HepG2 (cell line): ENCODE data around the gene SMARCB1. TPM values are rescaled to one million over a fixed set of nuclear protein-coding genes. Genes with fewer than 3 reads are reported as not detected.
A peak's percentile ranks its signal among the peaks of the same experiment; 100 is the strongest.

Experiments
- ATF7 ChIP-seq, 2 experiments: fragments of 450-650 bp in 1 of 2; sonication (generic) in 1 of 2; formaldehyde crosslinking in 1 of 2; IDR thresholded peaks; 2 replicates each; pipeline versions ENCODE4 v1.4.0 to v1.6.1; 2016 to 2020; ENCODE audit warnings: antibody characterized with exemption in 1 of 2, mild to moderate bottlenecking in 1 of 2, missing genetic modification reagents in 1 of 2
- CCDC6 ChIP-seq: sonication (generic); formaldehyde crosslinking; IDR thresholded peaks from 2 replicates; pipeline ENCODE4 v1.8.1; 2022; ENCODE audit warnings: mild to moderate bottlenecking, missing genetic modification reagents, moderate library complexity
- DBP ChIP-seq: sonication (generic); formaldehyde crosslinking; IDR thresholded peaks from 2 replicates; pipeline ENCODE4 v1.4.0; 2020; ENCODE audit warnings: missing genetic modification reagents; ENCODE audit errors: not compliant biosample characterization
- ELF3 ChIP-seq: IDR thresholded peaks from 2 replicates; pipeline ENCODE4 v1.6.1; 2016; ENCODE audit warnings: missing genetic modification reagents, missing compliant biosample characterization
- ESRRA ChIP-seq: sonication (generic); formaldehyde crosslinking; IDR thresholded peaks from 2 replicates; pipeline ENCODE4 v1.5.1; 2020; ENCODE audit warnings: mild to moderate bottlenecking, low read depth, missing genetic modification reagents
- FOXA3 ChIP-seq: IDR thresholded peaks from 2 replicates; pipeline ENCODE4 v1.6.1; 2016; ENCODE audit warnings: missing genetic modification reagents, missing compliant biosample characterization
- GTF2F1 ChIP-seq: fragments of 150-350 bp; IDR thresholded peaks from 2 replicates; pipeline ENCODE4 v1.6.1; 2014; ENCODE audit warnings: low read length
- LCORL ChIP-seq, 2 experiments: fragments of 450-650 bp in 1 of 2; sonication (generic) in 1 of 2; formaldehyde crosslinking in 1 of 2; IDR thresholded peaks; 2 replicates each; pipeline versions ENCODE4 v1.5.0 to v1.6.1; 2017 to 2020; ENCODE audit warnings: antibody characterized with exemption in 1 of 2, missing genetic modification reagents in 1 of 2
- REPIN1 ChIP-seq: sonication (generic); formaldehyde crosslinking; IDR thresholded peaks from 2 replicates; pipeline ENCODE4 v1.8.0; 2022; ENCODE audit warnings: missing genetic modification reagents, low read depth, mild to moderate bottlenecking, borderline replicate concordance
- ZBTB8A ChIP-seq: sonication (generic); formaldehyde crosslinking; IDR thresholded peaks from 2 replicates; pipeline ENCODE4 v1.4.0; 2020; ENCODE audit warnings: mild to moderate bottlenecking, low read depth, missing genetic modification reagents, borderline replicate concordance
- ZEB1 ChIP-seq: IDR thresholded peaks from 2 replicates; pipeline ENCODE4 v1.6.1; 2012; ENCODE audit warnings: mild to moderate bottlenecking, low read depth, inconsistent platforms; ENCODE audit not compliant: insufficient replicate concordance
- ZFYVE20 ChIP-seq: sonication (generic); formaldehyde crosslinking; IDR thresholded peaks from 2 replicates; pipeline ENCODE4 v1.8.0; 2023; ENCODE audit warnings: low read depth, mild to moderate bottlenecking, moderate library complexity, missing genetic modification reagents, borderline replicate concordance
- ZNF234 ChIP-seq: sonication (generic); formaldehyde crosslinking; conservative IDR thresholded peaks from 2 replicates; pipeline ENCODE4 v1.5.1; 2020; ENCODE audit warnings: mild to moderate bottlenecking, missing genetic modification reagents
- ZNF451 ChIP-seq: sonication (generic); formaldehyde crosslinking; IDR thresholded peaks from 2 replicates; pipeline ENCODE4 v1.5.0; 2020; ENCODE audit warnings: mild to moderate bottlenecking, missing genetic modification reagents
- ZNF577 ChIP-seq: sonication (generic); formaldehyde crosslinking; IDR thresholded peaks from 2 replicates; pipeline ENCODE4 v1.4.0; 2020; ENCODE audit warnings: mild to moderate bottlenecking, low read depth, missing genetic modification reagents, borderline replicate concordance
- ZNF652 ChIP-seq: IDR thresholded peaks from 2 replicates; pipeline ENCODE4 v1.6.1; 2016; ENCODE audit warnings: low read depth, borderline replicate concordance
- ZNF672 ChIP-seq: sonication (generic); formaldehyde crosslinking; IDR thresholded peaks from 2 replicates; pipeline ENCODE4 v1.8.1; 2022; ENCODE audit warnings: missing genetic modification reagents
- polyA plus RNA-seq, 8 experiments: library from polyadenylated mRNA; depleted of rRNA in 3 of 8; stranded (reverse) in 7 of 8; unstranded in 1 of 8; fragments of >200 nt; fragmentation: Illumina TruSeq in 4 of 8; extraction: Trizol in 4 of 8; gene quantifications; 2 replicates each; pipeline versions ENCODE4 v1.2.1 to v1.2.3, GENCODE V29; 2011 to 2016; ENCODE audit warnings: low read depth in 4 of 8, missing spikeins in 1 of 8, mixed read lengths in 1 of 8; ENCODE audit not compliant: insufficient read depth in 1 of 8
- total RNA-seq, 5 experiments: library from RNA; depleted of rRNA; stranded (reverse); fragments of >200 nt; fragmentation: Illumina TruSeq; extraction: Trizol; gene quantifications; 2 replicates each; pipeline ENCODE4 v1.2.3, GENCODE V29; 2016; ENCODE audit warnings: low read depth in 1 of 5
- TF ChIP-seq, protein P1 (sequence below): sonication (generic); formaldehyde crosslinking; IDR thresholded peaks from 2 replicates; pipeline ENCODE4 v1.5.1; 2020; ENCODE audit warnings: missing genetic modification reagents, mild to moderate bottlenecking, borderline replicate concordance
- TF ChIP-seq, protein P2 (sequence below): IDR thresholded peaks from 2 replicates; pipeline ENCODE4 v1.6.1; 2018; ENCODE audit warnings: missing genetic modification reagents, mild to moderate bottlenecking, missing compliant biosample characterization
- TF ChIP-seq, protein P3 (sequence below): sonication (generic); formaldehyde crosslinking; conservative IDR thresholded peaks from 2 replicates; pipeline ENCODE4 v1.4.0; 2020; ENCODE audit warnings: missing genetic modification reagents
- TF ChIP-seq, protein P4 (sequence below): sonication (generic); formaldehyde crosslinking; IDR thresholded peaks from 2 replicates; pipeline ENCODE4 v1.8.0; 2022; ENCODE audit warnings: mild to moderate bottlenecking, missing genetic modification reagents; ENCODE audit not compliant: insufficient replicate concordance

Gene SMARCB1
- total and polyA plus RNA-seq, 2 of the 13 experiments (the other 11 are each of a cell fraction or from before 2014, with no cell fraction given) = 74.0 to 166 TPM

- TF ChIP-seq DBP (CRISPR knock-in tag) = no peak
- TF ChIP-seq ZNF577 (CRISPR knock-in tag) = no peak
- no peak for TF ChIP-seq ATF7 (IDR thresholded peaks at IDR 0.05)
- 0 out of 2 replicates have a peak, but pooled peaks have one; percentile 28 for TF ChIP-seq ATF7 (CRISPR knock-in tag; IDR thresholded peaks at IDR 0.05)
- TF ChIP-seq, protein P1, sequence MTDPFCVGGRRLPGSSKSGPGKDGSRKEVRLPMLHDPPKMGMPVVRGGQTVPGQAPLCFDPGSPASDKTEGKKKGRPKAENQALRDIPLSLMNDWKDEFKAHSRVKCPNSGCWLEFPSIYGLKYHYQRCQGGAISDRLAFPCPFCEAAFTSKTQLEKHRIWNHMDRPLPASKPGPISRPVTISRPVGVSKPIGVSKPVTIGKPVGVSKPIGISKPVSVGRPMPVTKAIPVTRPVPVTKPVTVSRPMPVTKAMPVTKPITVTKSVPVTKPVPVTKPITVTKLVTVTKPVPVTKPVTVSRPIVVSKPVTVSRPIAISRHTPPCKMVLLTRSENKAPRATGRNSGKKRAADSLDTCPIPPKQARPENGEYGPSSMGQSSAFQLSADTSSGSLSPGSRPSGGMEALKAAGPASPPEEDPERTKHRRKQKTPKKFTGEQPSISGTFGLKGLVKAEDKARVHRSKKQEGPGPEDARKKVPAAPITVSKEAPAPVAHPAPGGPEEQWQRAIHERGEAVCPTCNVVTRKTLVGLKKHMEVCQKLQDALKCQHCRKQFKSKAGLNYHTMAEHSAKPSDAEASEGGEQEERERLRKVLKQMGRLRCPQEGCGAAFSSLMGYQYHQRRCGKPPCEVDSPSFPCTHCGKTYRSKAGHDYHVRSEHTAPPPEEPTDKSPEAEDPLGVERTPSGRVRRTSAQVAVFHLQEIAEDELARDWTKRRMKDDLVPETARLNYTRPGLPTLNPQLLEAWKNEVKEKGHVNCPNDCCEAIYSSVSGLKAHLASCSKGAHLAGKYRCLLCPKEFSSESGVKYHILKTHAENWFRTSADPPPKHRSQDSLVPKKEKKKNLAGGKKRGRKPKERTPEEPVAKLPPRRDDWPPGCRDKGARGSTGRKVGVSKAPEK = no peak
- peak; percentile 85 for TF ChIP-seq ESRRA (CRISPR knock-in tag)
- TF ChIP-seq ELF3 (CRISPR knock-in tag) = peak; percentile 58
- no peak for TF ChIP-seq ZNF234 (CRISPR knock-in tag)
- no peak for TF ChIP-seq ZNF451 (CRISPR knock-in tag)
- TF ChIP-seq, protein P2, sequence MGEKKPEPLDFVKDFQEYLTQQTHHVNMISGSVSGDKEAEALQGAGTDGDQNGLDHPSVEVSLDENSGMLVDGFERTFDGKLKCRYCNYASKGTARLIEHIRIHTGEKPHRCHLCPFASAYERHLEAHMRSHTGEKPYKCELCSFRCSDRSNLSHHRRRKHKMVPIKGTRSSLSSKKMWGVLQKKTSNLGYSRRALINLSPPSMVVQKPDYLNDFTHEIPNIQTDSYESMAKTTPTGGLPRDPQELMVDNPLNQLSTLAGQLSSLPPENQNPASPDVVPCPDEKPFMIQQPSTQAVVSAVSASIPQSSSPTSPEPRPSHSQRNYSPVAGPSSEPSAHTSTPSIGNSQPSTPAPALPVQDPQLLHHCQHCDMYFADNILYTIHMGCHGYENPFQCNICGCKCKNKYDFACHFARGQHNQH (CRISPR knock-in tag) = peak; percentile 73
- TF ChIP-seq, protein P3, sequence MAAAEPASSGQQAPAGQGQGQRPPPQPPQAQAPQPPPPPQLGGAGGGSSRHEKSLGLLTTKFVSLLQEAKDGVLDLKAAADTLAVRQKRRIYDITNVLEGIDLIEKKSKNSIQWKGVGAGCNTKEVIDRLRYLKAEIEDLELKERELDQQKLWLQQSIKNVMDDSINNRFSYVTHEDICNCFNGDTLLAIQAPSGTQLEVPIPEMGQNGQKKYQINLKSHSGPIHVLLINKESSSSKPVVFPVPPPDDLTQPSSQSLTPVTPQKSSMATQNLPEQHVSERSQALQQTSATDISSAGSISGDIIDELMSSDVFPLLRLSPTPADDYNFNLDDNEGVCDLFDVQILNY (CRISPR knock-in tag) = no peak
- no peak for TF ChIP-seq ZBTB8A (CRISPR knock-in tag)
- TF ChIP-seq CCDC6 (CRISPR knock-in tag) = peak; percentile 59; the same call in 1 of the 2 replicates
- TF ChIP-seq, protein P4, sequence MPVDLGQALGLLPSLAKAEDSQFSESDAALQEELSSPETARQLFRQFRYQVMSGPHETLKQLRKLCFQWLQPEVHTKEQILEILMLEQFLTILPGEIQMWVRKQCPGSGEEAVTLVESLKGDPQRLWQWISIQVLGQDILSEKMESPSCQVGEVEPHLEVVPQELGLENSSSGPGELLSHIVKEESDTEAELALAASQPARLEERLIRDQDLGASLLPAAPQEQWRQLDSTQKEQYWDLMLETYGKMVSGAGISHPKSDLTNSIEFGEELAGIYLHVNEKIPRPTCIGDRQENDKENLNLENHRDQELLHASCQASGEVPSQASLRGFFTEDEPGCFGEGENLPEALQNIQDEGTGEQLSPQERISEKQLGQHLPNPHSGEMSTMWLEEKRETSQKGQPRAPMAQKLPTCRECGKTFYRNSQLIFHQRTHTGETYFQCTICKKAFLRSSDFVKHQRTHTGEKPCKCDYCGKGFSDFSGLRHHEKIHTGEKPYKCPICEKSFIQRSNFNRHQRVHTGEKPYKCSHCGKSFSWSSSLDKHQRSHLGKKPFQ (CRISPR knock-in tag) = no peak
- TF ChIP-seq ZNF652 (CRISPR knock-in tag) = no peak
- 0 out of 2 replicates have a peak, but pooled peaks have one; percentile 28 for TF ChIP-seq GTF2F1
- TF ChIP-seq LCORL (IDR thresholded peaks at IDR 0.05) = no peak
- peak; percentile 93 for TF ChIP-seq LCORL (CRISPR knock-in tag; IDR thresholded peaks at IDR 0.05)
- TF ChIP-seq REPIN1 (CRISPR knock-in tag) = peak; percentile 79; the same call in 1 of the 2 replicates
- no peak for TF ChIP-seq ZNF672 (CRISPR knock-in tag)
- peak; percentile 63 for TF ChIP-seq ZEB1
- peak; percentile 97 for TF ChIP-seq FOXA3 (CRISPR knock-in tag)
- TF ChIP-seq ZFYVE20 = no peak
Measured at GRCh38 chr22:23774114-23774921, 12.4 kb upstream of the SMARCB1 start (continued).
